ENCODE data around the gene NECAP2.
"Not testable (repeated sequence)": the region's sequence is repeated elsewhere in the genome, so short reads cannot be mapped to it uniquely, and the experiment has no call there.

The NECAP2 gene

DNA sequence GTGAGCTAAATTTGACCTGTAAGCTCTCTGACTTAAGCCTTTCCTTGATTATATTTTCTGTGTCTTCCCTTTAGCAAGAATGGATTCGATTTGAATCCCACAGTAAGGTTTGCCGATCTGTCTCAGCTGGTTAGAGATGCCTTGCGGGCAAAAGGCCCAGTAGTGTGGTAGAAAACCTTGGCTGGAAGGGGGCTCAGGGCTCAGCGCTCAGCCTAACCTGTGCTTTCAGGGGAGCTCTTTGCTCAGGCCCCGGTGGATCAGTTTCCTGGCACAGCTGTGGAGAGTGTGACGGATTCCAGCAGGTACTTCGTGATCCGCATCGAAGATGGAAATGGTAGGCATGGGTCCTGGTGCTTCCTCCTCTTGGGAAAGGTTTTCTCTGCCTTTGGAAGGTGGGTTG is 7.1 kb downstream of the NECAP2 start:
- Histone ChIP-seq H3K36me3 (ENCODE audit: control insufficient read depth, low read depth, low read length) (peaks cover 42% of the 10 kb centered on the region), H3K9ac (ENCODE audit: low read length) (no peak overlapping the region), H3K9me3 (ENCODE audit: control insufficient read depth, low read depth, low read length) (no peaks in the 10 kb centered on the region), H3K4me3 (ENCODE audit: low read length) (no peak overlapping the region), H3K4me1 (ENCODE audit: control insufficient read depth, low read depth, low read length) (no peaks in the 10 kb centered on the region), H3K27me3 (ENCODE audit: control insufficient read depth, insufficient read depth, low read length) (no peaks in the 10 kb centered on the region), H3K27ac (ENCODE audit: low read length) (no peak overlapping the region)

DNA sequence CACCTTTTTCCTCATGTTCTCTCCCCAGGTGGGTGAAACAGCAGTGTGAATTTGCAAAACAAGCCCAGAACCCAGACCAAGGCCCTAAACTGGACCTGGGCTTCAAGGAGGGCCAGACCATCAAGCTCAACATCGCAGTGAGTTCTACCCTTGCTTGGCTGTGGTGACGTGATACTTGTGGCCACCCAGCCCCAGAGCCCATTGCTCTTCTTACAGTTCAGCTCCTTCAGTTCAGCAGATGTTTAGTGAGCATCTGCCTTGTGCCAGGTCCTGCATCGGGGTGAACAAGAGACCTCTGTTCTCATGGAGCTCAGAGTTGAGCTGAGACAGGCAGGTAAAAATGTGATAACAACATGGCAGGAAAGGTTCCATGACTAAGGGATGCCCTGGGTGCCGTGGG is 8.5 kb downstream of the NECAP2 start:
- H3K4me3 ChIP-seq (ENCODE audit: low read length) = no peak overlapping the region
- no peaks in the 10 kb centered on the region for H3K27me3 ChIP-seq (ENCODE audit: control insufficient read depth, insufficient read depth, low read length)
- no peaks in the 10 kb centered on the region for H3K9me3 ChIP-seq (ENCODE audit: control insufficient read depth, low read depth, low read length)
- no peak overlapping the region for H3K27ac ChIP-seq (ENCODE audit: low read length)
- H3K9ac ChIP-seq (ENCODE audit: low read length) = no peak overlapping the region
- peaks cover 41% of the 10 kb centered on the region for H3K36me3 ChIP-seq (ENCODE audit: control insufficient read depth, low read depth, low read length)
- no peaks in the 10 kb centered on the region for H3K4me1 ChIP-seq (ENCODE audit: control insufficient read depth, low read depth, low read length)

DNA sequence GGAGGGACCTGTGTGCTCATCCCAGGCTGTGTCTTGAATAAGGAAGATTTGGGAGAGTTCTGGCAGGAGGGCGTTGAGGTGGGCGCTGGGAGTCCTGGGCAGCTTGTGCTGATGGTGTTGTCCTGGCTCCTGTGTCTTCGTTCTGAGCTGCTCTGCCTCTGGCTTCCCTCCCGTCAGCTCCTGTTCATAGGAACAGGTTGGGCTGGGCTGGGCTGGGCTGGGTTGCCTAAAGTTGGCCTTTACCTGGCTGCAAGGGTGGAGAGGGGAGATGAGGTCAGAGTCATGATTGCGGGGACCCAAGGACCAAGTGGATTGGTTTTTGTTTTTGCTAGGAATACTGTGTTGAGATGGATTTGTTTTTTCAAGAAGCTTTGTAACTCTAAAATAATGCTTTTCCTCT is 9.1 kb downstream of the NECAP2 start:
- Histone ChIP-seq H3K9ac (ENCODE audit: low read length) (no peak overlapping the region), H3K4me1 (ENCODE audit: control insufficient read depth, low read depth, low read length) (no peaks in the 10 kb centered on the region), H3K27ac (ENCODE audit: low read length) (no peak overlapping the region), H3K27me3 (ENCODE audit: control insufficient read depth, insufficient read depth, low read length) (no peaks in the 10 kb centered on the region), H3K9me3 (ENCODE audit: control insufficient read depth, low read depth, low read length) (no peaks in the 10 kb centered on the region), H3K36me3 (ENCODE audit: control insufficient read depth, low read depth, low read length) (peaks cover 37% of the 10 kb centered on the region), H3K4me3 (ENCODE audit: low read length) (no peak overlapping the region)

DNA sequence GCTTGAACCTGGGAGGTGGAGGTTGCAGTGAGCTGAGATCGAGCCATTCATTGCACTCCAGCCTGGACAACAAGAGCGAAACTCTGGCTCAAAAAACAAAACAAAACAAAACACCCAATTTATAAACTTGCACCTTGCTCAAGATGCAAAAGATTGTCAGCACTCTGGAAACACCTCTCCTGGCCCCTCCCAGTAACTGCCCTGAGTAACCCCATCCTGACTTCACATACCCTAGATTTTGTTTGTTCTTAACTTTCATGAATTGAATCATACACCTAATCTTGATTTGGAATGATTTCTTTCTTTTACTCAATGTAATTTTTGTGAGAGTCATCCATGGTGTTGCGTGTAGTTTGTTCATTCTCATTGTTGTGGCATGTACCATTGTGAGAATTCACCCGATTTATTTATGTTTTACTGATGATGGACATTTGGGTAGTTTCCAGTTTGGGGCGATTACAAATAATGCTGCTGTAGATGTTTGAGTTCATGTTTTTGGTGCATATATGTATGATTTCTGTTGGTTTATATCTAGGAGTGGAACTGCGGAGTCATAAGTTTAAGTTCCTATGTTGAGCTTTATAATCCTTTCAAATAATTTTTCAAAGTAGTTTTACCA is 10.4 kb downstream of the NECAP2 start:
- no peak overlapping the region for H3K9ac ChIP-seq (ENCODE audit: low read length)
- H3K27ac ChIP-seq (ENCODE audit: low read length) = no peak overlapping the region
- no peaks in the 10 kb centered on the region for H3K9me3 ChIP-seq (ENCODE audit: control insufficient read depth, low read depth, low read length)
- H3K4me1 ChIP-seq (ENCODE audit: control insufficient read depth, low read depth, low read length) = no peaks in the 10 kb centered on the region
- peaks cover 44% of the 10 kb centered on the region for H3K36me3 ChIP-seq (ENCODE audit: control insufficient read depth, low read depth, low read length)
- H3K27me3 ChIP-seq (ENCODE audit: control insufficient read depth, insufficient read depth, low read length) = no peaks in the 10 kb centered on the region
- no peak overlapping the region for H3K4me3 ChIP-seq (ENCODE audit: low read length)

DNA sequence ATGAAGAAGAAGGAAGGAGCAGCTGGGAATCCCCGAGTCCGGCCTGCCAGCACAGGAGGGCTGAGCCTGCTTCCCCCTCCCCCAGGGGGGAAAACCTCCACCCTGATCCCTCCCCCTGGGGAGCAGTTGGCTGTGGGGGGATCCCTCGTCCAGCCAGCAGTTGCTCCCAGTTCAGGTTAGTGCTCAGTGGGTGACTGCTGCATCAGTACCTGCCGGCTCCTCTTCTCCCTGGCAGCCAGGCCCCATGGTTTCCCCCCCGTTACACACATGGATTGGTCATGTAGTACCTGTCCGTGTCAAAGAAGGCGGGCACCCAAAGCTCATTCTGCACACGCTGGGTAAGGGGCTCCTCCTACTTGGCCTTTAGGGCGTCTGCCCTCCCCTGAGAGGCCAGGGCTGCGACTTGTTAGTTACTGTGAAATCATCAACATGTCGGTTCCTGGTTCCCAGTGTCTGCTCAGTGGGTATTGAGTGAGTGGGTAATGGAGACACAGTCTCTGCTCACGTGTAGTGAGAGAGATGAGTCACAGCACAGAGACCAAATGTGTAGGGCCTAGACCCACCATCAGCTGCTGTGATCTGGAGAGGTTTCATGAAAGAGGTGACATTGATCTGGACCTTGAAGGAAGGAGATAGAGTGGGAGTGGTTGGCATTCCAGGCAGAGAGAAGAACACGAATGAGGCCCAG is 11.5 kb downstream of the NECAP2 start:
- peaks cover 50% of the 10 kb centered on the region for H3K36me3 ChIP-seq (ENCODE audit: control insufficient read depth, low read depth, low read length)
- H3K9ac ChIP-seq (ENCODE audit: low read length) = no peak overlapping the region
- no peaks in the 10 kb centered on the region for H3K4me1 ChIP-seq (ENCODE audit: control insufficient read depth, low read depth, low read length)
- no peaks in the 10 kb centered on the region for H3K9me3 ChIP-seq (ENCODE audit: control insufficient read depth, low read depth, low read length)
- H3K27ac ChIP-seq (ENCODE audit: low read length) = no peak overlapping the region
- H3K27me3 ChIP-seq (ENCODE audit: control insufficient read depth, insufficient read depth, low read length) = no peaks in the 10 kb centered on the region
- no peak overlapping the region for H3K4me3 ChIP-seq (ENCODE audit: low read length)

DNA sequence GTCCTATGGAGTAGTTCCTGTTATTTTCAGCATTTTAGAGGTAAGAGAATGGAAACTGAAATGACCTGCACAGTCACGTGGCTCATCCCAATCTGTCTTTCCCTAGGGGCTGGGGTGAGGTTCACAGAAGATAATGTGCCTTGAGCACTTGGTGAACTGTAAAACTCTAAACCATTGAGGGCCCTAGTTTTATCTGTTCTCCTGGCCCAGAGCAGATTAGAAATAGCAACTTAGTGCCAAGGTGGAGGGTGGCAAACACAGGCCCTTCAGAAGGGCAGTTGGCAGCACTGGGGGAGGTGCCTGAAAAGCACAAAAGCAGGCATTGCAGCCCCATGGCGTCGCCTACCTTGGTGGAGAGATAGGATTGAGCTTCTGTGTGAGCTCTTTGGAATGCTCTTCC is 14.4 kb downstream of the NECAP2 start:
- H3K4me1 ChIP-seq (ENCODE audit: control insufficient read depth, low read depth, low read length); H3K27me3 ChIP-seq (ENCODE audit: control insufficient read depth, insufficient read depth, low read length); H3K4me3 ChIP-seq (ENCODE audit: low read length); H3K9ac ChIP-seq (ENCODE audit: low read length); H3K9me3 ChIP-seq (ENCODE audit: control insufficient read depth, low read depth, low read length); H3K27ac ChIP-seq (ENCODE audit: low read length): not testable (repeated sequence)
- peaks cover 48% of the 10 kb centered on the region for H3K36me3 ChIP-seq (ENCODE audit: control insufficient read depth, low read depth, low read length)

DNA sequence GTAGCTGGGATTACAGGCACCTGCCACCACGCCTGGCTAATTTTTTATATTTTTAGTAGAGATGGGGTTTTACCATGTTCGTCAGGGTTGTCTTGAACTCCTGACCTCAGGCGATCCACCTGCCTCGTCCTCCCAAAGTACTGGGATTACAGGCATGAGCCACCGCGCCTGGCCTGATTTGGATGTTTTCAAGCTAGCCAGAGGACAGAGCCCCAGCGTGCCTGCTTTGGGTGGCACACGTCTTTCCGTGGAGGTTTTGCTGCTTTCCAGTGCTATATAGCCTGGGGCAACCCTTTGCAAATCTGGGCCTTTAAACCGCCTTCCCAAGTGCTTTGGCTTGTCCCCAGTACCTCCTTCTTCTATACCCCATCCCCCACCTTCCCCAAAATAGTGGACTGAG is 15.6 kb downstream of the NECAP2 start:
- not testable (repeated sequence) for H3K27ac ChIP-seq (ENCODE audit: low read length); H3K9ac ChIP-seq (ENCODE audit: low read length); H3K4me1 ChIP-seq (ENCODE audit: control insufficient read depth, low read depth, low read length); H3K4me3 ChIP-seq (ENCODE audit: low read length); H3K9me3 ChIP-seq (ENCODE audit: control insufficient read depth, low read depth, low read length); H3K27me3 ChIP-seq (ENCODE audit: control insufficient read depth, insufficient read depth, low read length)
- peaks cover 47% of the 10 kb centered on the region for H3K36me3 ChIP-seq (ENCODE audit: control insufficient read depth, low read depth, low read length)

DNA sequence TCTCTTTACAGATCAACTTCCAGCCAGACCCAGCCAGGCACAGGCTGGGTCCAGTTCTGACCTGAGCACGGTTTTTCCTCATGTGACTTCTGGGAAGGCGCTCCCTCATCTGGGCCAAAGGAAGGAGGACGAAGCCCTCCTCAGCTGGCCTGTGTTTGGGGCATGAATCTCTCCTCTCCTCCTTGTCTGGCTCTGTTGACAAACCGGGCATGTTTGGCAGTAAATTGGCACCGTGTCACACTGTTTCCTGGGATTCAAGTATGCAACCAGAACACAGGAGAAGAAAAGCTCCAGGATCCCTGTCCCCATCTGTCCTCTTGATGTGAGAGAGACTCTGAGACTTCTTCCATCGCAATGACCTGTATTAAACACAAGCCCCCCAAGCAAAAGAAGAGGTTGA is 18.3 kb downstream of the NECAP2 start:
- Histone ChIP-seq H3K9ac (ENCODE audit: low read length) (no peak overlapping the region), H3K4me1 (ENCODE audit: control insufficient read depth, low read depth, low read length) (no peaks in the 10 kb centered on the region), H3K27me3 (ENCODE audit: control insufficient read depth, insufficient read depth, low read length) (no peaks in the 10 kb centered on the region), H3K27ac (ENCODE audit: low read length) (no peak overlapping the region), H3K9me3 (ENCODE audit: control insufficient read depth, low read depth, low read length) (no peaks in the 10 kb centered on the region), H3K36me3 (ENCODE audit: control insufficient read depth, low read depth, low read length) (peaks cover 44% of the 10 kb centered on the region), H3K4me3 (ENCODE audit: low read length) (no peak overlapping the region)

DNA sequence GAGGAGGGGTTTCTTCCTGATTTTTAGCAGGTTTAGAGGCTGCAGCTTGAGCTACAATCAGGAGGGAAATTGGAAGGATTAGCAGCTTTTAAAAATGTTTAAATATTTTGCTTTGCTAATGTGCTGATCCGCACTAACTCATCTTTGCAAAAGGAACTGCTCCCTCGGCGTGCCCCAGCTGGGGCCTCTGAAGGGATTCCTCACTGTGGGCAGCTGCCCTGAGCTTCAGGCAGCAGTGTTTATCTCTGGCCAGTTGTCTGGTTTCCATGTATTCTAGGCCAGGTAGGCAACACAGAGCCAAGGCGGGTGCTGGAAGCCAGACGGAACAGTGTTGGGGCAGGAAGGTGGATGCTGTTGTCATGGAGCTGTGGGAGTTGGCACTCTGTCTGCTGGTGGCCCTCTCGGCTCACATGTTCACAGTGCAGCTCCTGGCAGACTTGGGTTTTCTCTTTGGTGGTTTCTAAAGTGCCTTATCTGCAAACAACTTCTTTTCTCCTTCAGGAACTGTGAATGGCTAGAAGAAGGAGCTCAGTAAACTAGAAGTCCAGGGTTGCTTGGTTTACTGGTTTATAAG is 18.9 kb downstream of the NECAP2 start:
- no peak overlapping the region for H3K9ac ChIP-seq (ENCODE audit: low read length)
- H3K36me3 ChIP-seq (ENCODE audit: control insufficient read depth, low read depth, low read length) = peaks cover 44% of the 10 kb centered on the region
- H3K27me3 ChIP-seq (ENCODE audit: control insufficient read depth, insufficient read depth, low read length) = no peaks in the 10 kb centered on the region
- no peak overlapping the region for H3K27ac ChIP-seq (ENCODE audit: low read length)
- no peak overlapping the region for H3K4me3 ChIP-seq (ENCODE audit: low read length)
- no peaks in the 10 kb centered on the region for H3K9me3 ChIP-seq (ENCODE audit: control insufficient read depth, low read depth, low read length)
- H3K4me1 ChIP-seq (ENCODE audit: control insufficient read depth, low read depth, low read length) = no peaks in the 10 kb centered on the region

DNA sequence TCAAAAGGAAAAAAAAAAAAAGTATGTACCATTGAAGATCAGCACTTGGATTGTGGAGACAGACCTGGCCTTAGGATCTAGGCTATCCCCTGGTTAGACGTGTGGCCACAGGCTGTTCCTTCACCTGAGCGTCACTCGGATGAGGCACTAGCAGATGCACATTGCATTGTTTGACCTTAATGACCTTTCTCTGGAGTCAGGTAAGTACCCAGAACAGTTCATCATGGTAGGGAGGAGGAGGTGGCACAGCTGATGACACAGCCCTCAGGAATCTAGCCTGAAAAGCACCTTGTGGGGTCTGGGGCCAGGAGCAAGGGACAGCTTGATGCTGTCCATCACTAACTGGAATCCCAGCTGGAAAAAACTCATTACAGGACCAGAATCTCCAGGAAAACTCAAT is 21.2 kb downstream of the NECAP2 start:
- peaks cover 25% of the 10 kb centered on the region for H3K36me3 ChIP-seq (ENCODE audit: control insufficient read depth, low read depth, low read length)
- no peak overlapping the region for H3K4me3 ChIP-seq (ENCODE audit: low read length)
- no peak overlapping the region for H3K27ac ChIP-seq (ENCODE audit: low read length)
- H3K4me1 ChIP-seq (ENCODE audit: control insufficient read depth, low read depth, low read length) = no peaks in the 10 kb centered on the region
- no peak overlapping the region for H3K9ac ChIP-seq (ENCODE audit: low read length)
- H3K27me3 ChIP-seq (ENCODE audit: control insufficient read depth, insufficient read depth, low read length) = no peaks in the 10 kb centered on the region
- H3K9me3 ChIP-seq (ENCODE audit: control insufficient read depth, low read depth, low read length) = no peaks in the 10 kb centered on the region

DNA sequence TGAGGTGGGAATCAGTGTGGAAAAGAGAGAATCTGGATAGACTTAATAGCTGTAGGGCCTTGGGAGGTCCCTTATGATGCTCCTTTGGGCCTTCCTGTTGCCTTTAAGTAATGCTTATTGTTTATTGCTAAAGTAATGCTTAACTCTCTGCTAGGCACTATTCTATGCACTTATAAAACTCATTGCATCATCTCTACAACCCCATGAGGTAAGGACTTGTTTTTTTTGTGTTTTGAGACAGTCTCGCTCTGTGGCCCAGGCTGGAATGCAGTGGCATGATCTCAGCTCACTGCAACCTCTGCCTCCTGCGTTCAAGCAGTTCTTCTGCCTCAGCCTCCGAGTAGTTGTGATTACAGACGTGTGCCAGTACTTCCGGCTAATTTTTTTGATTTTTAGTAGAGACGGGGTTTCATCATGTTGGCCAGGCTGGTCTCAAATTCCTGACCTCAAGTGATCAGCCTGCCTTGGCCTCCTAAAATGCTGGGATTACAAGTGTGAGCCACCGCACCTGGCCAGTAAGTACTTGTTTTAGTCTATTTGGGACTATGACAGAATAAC is 22.3 kb downstream of the NECAP2 start:
- Histone ChIP-seq H3K9ac (ENCODE audit: low read length) (no peak overlapping the region), H3K9me3 (ENCODE audit: control insufficient read depth, low read depth, low read length) (no peaks in the 10 kb centered on the region), H3K4me1 (ENCODE audit: control insufficient read depth, low read depth, low read length) (no peaks in the 10 kb centered on the region), H3K27ac (ENCODE audit: low read length) (no peak overlapping the region), H3K4me3 (ENCODE audit: low read length) (no peak overlapping the region), H3K36me3 (ENCODE audit: control insufficient read depth, low read depth, low read length) (peaks cover 22% of the 10 kb centered on the region), H3K27me3 (ENCODE audit: control insufficient read depth, insufficient read depth, low read length) (no peaks in the 10 kb centered on the region)

Measured in iPS-18a (cell line).